GM23248 (cell line): ENCODE results near the gene SLMAP. TPM values are rescaled to one million over a fixed set of nuclear protein-coding genes. Genes with fewer than 3 reads are reported as not detected.
A peak's percentile ranks its signal among the peaks of the same experiment; 100 is the strongest.

Experiments
- DNase-seq: peaks from one replicate; pipeline ENCODE4 v3.0.0-alpha.2; 2015
- H2AFZ ChIP-seq: fragments of 200-600 bp; sonication (generic); 2 replicates; pipeline ENCODE4 v1.6.1; 2016; ENCODE audit warnings: antibody characterized with exemption
- H3F3A ChIP-seq: fragments of 200-600 bp; sonication (generic); 2 replicates; pipeline ENCODE4 v1.6.1; 2016; ENCODE audit warnings: mild to moderate bottlenecking, antibody characterized with exemption, mixed run types; ENCODE audit not compliant: insufficient read depth
- H3K27ac ChIP-seq: fragments of 200-600 bp; sonication (generic); 2 replicates; pipeline ENCODE4 v1.5.1; 2016; ENCODE audit warnings: mild to moderate bottlenecking
- H3K27me3 ChIP-seq: fragments of 200-600 bp; sonication (generic); replicated peaks from 2 replicates; pipeline ENCODE4 v1.6.1; 2016; ENCODE audit warnings: mild to moderate bottlenecking; ENCODE audit not compliant: insufficient read depth
- H3K36me3 ChIP-seq: fragments of 200-600 bp; sonication (generic); 2 replicates; pipeline ENCODE4 v1.6.1; 2016; ENCODE audit warnings: low read depth, mild to moderate bottlenecking
- H3K4me1 ChIP-seq: fragments of 200-600 bp; sonication (generic); 2 replicates; pipeline ENCODE4 v1.6.1; 2016; ENCODE audit warnings: mild to moderate bottlenecking; ENCODE audit not compliant: insufficient read depth
- H3K4me2 ChIP-seq: fragments of 200-600 bp; sonication (generic); one replicate; pipeline ENCODE4 v1.6.1; 2016; ENCODE audit warnings: mild to moderate bottlenecking; ENCODE audit not compliant: unreplicated experiment
- H3K4me3 ChIP-seq: fragments of 200-600 bp; sonication (generic); 2 replicates; pipeline ENCODE4 v1.5.1; 2016; ENCODE audit warnings: mild to moderate bottlenecking
- H3K79me2 ChIP-seq: fragments of 200-600 bp; sonication (generic); 2 replicates; pipeline ENCODE4 v1.6.1; 2016; ENCODE audit warnings: mild to moderate bottlenecking; ENCODE audit not compliant: insufficient read depth
- H3K9ac ChIP-seq: fragments of 200-600 bp; sonication (generic); 2 replicates; pipeline ENCODE4 v1.6.1; 2016; ENCODE audit warnings: mild to moderate bottlenecking
- H3K9me2 ChIP-seq: fragments of 200-600 bp; sonication (generic); 2 replicates; pipeline ENCODE4 v1.6.1; 2016; ENCODE audit warnings: mixed run types, mild to moderate bottlenecking, moderate library complexity; ENCODE audit not compliant: insufficient read depth
- H3K9me3 ChIP-seq: fragments of 200-600 bp; sonication (generic); one replicate; pipeline ENCODE4 v1.6.1; 2017; ENCODE audit warnings: low read depth
- H4K20me1 ChIP-seq: fragments of 200-600 bp; sonication (generic); 2 replicates; pipeline ENCODE4 v1.6.0; 2016; ENCODE audit not compliant: insufficient read depth
- EZH2 ChIP-seq: fragments of 200-600 bp; sonication (generic); IDR thresholded peaks from 2 replicates; pipeline ENCODE4 v1.6.1; 2018; ENCODE audit warnings: antibody characterized with exemption, mild to moderate bottlenecking; ENCODE audit not compliant: insufficient read depth, poor library complexity, severe bottlenecking
- EZH2phosphoT487 ChIP-seq: fragments of 200-600 bp; sonication (generic); IDR thresholded peaks from 2 replicates; pipeline ENCODE4 v1.6.1; 2018; ENCODE audit warnings: antibody characterized with exemption, moderate library complexity, mild to moderate bottlenecking, low read depth; ENCODE audit not compliant: insufficient read depth
- WGBS, 2 experiments: methylation state at CpG; one replicate each; pipeline ENCODE4 v1.1.6; 2015 to 2017; ENCODE audit warnings: low lambda C conversion rate in 2 of 2, low coverage in 1 of 2; ENCODE audit errors: missing lambda C conversion rate in 2 of 2; 5-methylcytosine and 5-hydroxymethylcytosine counted together
- in situ Hi-C: fragments of 300-500 bp; cut with MboI; formaldehyde crosslinking; loops from 2 replicates; pipeline ENCODE4 v1.15.0; 2020
- polyA plus RNA-seq: library from polyadenylated mRNA; unstranded; fragments of >200 nt; fragmentation: Nextera tagmentation; extraction: Ambion mirVana; gene quantifications from 2 replicates; pipeline ENCODE4 v1.2.1, GENCODE V29; 2016
- total RNA-seq: library from RNA; depleted of rRNA; stranded (reverse); fragments of >200 nt; shearing (Covaris generic); gene quantifications from 2 replicates; pipeline ENCODE4 v1.2.3, GENCODE V29; 2014

The SLMAP gene
- total and polyA plus RNA-seq, 2 experiments from 2014 or later = 28.4 to 33.9 TPM

DNA sequence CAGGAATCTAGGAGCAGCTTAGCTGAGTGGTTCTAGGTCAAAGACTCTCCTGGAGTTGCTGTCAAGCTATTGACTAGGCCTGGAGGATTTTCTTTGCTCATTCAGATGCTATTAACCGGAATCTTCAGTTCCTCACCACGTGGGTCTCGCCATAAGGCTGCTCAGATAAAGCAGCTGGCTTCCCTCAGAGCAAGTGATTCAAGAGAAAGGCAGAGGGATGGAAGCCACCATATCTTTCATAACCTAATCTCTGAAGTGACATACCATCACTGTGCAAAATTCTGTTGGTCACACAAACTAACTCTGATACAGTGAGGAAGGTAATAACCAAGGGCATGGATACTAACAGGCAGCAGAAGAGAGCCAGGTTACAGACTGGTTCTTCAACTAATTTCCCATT is 179.4 kb downstream of the SLMAP start:
- Histone ChIP-seq H3K9ac (no peak overlapping the region), H3K27ac (no peak overlapping the region), H3F3A (no peaks in the 10 kb centered on the region), H3K4me3 (no peak overlapping the region), H3K9me2 (no peaks in the 10 kb centered on the region), H2AFZ (no peak overlapping the region), H3K9me3 (no peaks in the 10 kb centered on the region), H3K27me3 (no peaks in the 10 kb centered on the region), H3K36me3 (no peaks in the 10 kb centered on the region), H3K4me1 (no peaks in the 10 kb centered on the region), H4K20me1 (no peaks in the 10 kb centered on the region), H3K4me2 (no peak overlapping the region), H3K79me2 (no peaks in the 10 kb centered on the region)
- TF ChIP-seq EZH2phosphoT487 (no peak), EZH2 (no peak)
- in situ Hi-C loops = no loop called here
- DNase-seq = no peak
- 100% methylated on average over 3 of the region's 3 CpGs for WGBS, 2 experiments

- Histone ChIP-seq H3K4me2 (no peak overlapping the region), H3K36me3 (no peaks in the 10 kb centered on the region), H3K9me2 (no peaks in the 10 kb centered on the region), H3K9ac (no peak overlapping the region), H3K9me3 (no peaks in the 10 kb centered on the region), H2AFZ (no peak overlapping the region), H3K4me3 (no peak overlapping the region), H3K27ac (no peak overlapping the region), H3K4me1 (no peaks in the 10 kb centered on the region), H3K79me2 (no peaks in the 10 kb centered on the region), H3F3A (no peaks in the 10 kb centered on the region), H3K27me3 (no peaks in the 10 kb centered on the region), H4K20me1 (no peaks in the 10 kb centered on the region)
- WGBS, 2 experiments = 88 to 93% methylated on average over 3 of the region's 3 CpGs
- in situ Hi-C loops = no loop called here
- TF ChIP-seq EZH2phosphoT487 (no peak), EZH2 (no peak)
- DNase-seq = no peak
Observed at GRCh38 chr3:57937092-57937491, 181.0 kb downstream of the SLMAP start.

GRCh38 chr3:57939775-57940174 is 183.7 kb downstream of the SLMAP start:
- in situ Hi-C loops = no loop called here
- Histone ChIP-seq H3K4me2 (no peak overlapping the region), H3K27me3 (no peaks in the 10 kb centered on the region), H3K9ac (no peak overlapping the region), H3K9me3 (no peaks in the 10 kb centered on the region), H3K9me2 (no peaks in the 10 kb centered on the region), H3F3A (no peaks in the 10 kb centered on the region), H3K79me2 (no peaks in the 10 kb centered on the region), H4K20me1 (no peaks in the 10 kb centered on the region), H2AFZ (no peak overlapping the region), H3K4me1 (peaks cover 8% of the 10 kb centered on the region; the same call in 1 of the 2 replicates), H3K4me3 (no peak overlapping the region), H3K36me3 (no peaks in the 10 kb centered on the region), H3K27ac (no peak overlapping the region)
- TF ChIP-seq EZH2phosphoT487 (no peak), EZH2 (no peak)
- no peak for DNase-seq
- WGBS, 2 experiments = 76 to 89% methylated on average over 4 of the region's 4 CpGs

- Histone ChIP-seq H3K36me3 (no peaks in the 10 kb centered on the region), H3K9ac (no peak overlapping the region), H3K4me2 (no peak overlapping the region), H3F3A (no peaks in the 10 kb centered on the region), H3K9me2 (no peaks in the 10 kb centered on the region), H3K9me3 (no peaks in the 10 kb centered on the region), H2AFZ (no peak overlapping the region), H3K27me3 (no peaks in the 10 kb centered on the region), H3K79me2 (no peaks in the 10 kb centered on the region), H3K4me3 (no peak overlapping the region), H3K27ac (no peak overlapping the region), H3K4me1 (peaks cover 8% of the 10 kb centered on the region; the same call in 1 of the 2 replicates), H4K20me1 (no peaks in the 10 kb centered on the region)
- no peak for DNase-seq
- in situ Hi-C loops = no loop called here
- TF ChIP-seq EZH2phosphoT487 (no peak), EZH2 (no peak)
Observed at GRCh38 chr3:57942388-57942787, 186.3 kb downstream of the SLMAP start.

- WGBS, 2 experiments = 31 to 41% methylated on average over 4 of the region's 4 CpGs
- in situ Hi-C loops = no loop called here
- Histone ChIP-seq H3K79me2 (no peaks in the 10 kb centered on the region), H2AFZ (no peak overlapping the region), H3K27ac (no peak overlapping the region), H3K9ac (no peak overlapping the region), H3K4me1 (peaks cover 8% of the 10 kb centered on the region; the same call in 1 of the 2 replicates), H3K9me2 (no peaks in the 10 kb centered on the region), H3K4me2 (no peak overlapping the region), H4K20me1 (no peaks in the 10 kb centered on the region), H3K36me3 (no peaks in the 10 kb centered on the region), H3K4me3 (no peak overlapping the region), H3K9me3 (no peaks in the 10 kb centered on the region), H3K27me3 (no peaks in the 10 kb centered on the region), H3F3A (no peaks in the 10 kb centered on the region)
- peak; percentile 18 for DNase-seq
- TF ChIP-seq EZH2phosphoT487 (no peak), EZH2 (no peak)
Observed at GRCh38 chr3:57942872-57943283, 186.8 kb downstream of the SLMAP start.
